HL-60 (cell line): Measurements from ENCODE around the gene POC1A.

Source experiments
- SPI1 ChIP-seq: IDR thresholded peaks from 2 replicates; pipeline ENCODE4 v1.6.1; 2012; ENCODE audit warnings: low read depth, mild to moderate bottlenecking, borderline replicate concordance
- TF ChIP-seq, protein P1 (sequence below): IDR thresholded peaks from one replicate; pipeline ENCODE4 v1.5.1; 2011; ENCODE audit warnings: low read length, control low read depth, inconsistent platforms; ENCODE audit not compliant: insufficient read depth
- TF ChIP-seq, protein P2 (sequence below): IDR thresholded peaks from 2 replicates; pipeline ENCODE4 v1.6.1; 2012; ENCODE audit warnings: low read depth; ENCODE audit not compliant: insufficient replicate concordance

DNA sequence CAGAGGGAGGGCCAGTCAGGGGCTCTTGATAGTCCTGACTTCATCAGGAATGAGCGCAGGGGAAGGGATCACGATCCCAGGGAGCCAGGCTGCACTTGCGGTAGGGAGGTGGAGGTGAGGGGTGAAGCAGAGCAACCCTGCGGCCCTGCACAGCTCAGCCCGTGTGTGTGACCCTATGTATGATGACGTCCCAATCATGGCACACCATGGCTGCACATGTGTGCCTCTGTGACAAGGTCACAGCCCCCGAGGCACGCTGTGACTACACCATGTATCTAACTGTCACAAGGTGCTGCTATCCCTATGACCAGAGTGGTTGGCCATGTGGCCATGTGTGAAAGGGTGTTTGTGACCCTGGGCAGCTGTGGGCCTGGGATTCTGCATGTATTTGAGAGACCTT is 30.5 kb upstream of the POC1A start:
- TF ChIP-seq, protein P1, sequence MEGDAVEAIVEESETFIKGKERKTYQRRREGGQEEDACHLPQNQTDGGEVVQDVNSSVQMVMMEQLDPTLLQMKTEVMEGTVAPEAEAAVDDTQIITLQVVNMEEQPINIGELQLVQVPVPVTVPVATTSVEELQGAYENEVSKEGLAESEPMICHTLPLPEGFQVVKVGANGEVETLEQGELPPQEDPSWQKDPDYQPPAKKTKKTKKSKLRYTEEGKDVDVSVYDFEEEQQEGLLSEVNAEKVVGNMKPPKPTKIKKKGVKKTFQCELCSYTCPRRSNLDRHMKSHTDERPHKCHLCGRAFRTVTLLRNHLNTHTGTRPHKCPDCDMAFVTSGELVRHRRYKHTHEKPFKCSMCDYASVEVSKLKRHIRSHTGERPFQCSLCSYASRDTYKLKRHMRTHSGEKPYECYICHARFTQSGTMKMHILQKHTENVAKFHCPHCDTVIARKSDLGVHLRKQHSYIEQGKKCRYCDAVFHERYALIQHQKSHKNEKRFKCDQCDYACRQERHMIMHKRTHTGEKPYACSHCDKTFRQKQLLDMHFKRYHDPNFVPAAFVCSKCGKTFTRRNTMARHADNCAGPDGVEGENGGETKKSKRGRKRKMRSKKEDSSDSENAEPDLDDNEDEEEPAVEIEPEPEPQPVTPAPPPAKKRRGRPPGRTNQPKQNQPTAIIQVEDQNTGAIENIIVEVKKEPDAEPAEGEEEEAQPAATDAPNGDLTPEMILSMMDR = no peak
- TF ChIP-seq, protein P2, sequence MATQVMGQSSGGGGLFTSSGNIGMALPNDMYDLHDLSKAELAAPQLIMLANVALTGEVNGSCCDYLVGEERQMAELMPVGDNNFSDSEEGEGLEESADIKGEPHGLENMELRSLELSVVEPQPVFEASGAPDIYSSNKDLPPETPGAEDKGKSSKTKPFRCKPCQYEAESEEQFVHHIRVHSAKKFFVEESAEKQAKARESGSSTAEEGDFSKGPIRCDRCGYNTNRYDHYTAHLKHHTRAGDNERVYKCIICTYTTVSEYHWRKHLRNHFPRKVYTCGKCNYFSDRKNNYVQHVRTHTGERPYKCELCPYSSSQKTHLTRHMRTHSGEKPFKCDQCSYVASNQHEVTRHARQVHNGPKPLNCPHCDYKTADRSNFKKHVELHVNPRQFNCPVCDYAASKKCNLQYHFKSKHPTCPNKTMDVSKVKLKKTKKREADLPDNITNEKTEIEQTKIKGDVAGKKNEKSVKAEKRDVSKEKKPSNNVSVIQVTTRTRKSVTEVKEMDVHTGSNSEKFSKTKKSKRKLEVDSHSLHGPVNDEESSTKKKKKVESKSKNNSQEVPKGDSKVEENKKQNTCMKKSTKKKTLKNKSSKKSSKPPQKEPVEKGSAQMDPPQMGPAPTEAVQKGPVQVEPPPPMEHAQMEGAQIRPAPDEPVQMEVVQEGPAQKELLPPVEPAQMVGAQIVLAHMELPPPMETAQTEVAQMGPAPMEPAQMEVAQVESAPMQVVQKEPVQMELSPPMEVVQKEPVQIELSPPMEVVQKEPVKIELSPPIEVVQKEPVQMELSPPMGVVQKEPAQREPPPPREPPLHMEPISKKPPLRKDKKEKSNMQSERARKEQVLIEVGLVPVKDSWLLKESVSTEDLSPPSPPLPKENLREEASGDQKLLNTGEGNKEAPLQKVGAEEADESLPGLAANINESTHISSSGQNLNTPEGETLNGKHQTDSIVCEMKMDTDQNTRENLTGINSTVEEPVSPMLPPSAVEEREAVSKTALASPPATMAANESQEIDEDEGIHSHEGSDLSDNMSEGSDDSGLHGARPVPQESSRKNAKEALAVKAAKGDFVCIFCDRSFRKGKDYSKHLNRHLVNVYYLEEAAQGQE = no peak
- TF ChIP-seq SPI1 = no peak
